HG02870 (cell line): ENCODE measurements around the gene RNF152.

ENCODE experiments used
- ATAC-seq: cut with Tn5 transposase; IDR thresholded peaks from one replicate; pipeline ENCODE4 v1.9.1; 2021; ENCODE audit warnings: mild to moderate bottlenecking, moderate library complexity; ENCODE audit not compliant: unreplicated experiment

RNF152 gene

GRCh38 chr18:61892683-61893308 is at the start of gene RNF152:
TSS of gene RNF152 (minus strand) at chr18:61893007. CDS start at chr18:61816463, 76,544 bp downstream.
- ATAC-seq = no peak

GRCh38 chr18:61941948-61942471 is 49.2 kb upstream of the RNF152 start:
- no peak for ATAC-seq

DNA sequence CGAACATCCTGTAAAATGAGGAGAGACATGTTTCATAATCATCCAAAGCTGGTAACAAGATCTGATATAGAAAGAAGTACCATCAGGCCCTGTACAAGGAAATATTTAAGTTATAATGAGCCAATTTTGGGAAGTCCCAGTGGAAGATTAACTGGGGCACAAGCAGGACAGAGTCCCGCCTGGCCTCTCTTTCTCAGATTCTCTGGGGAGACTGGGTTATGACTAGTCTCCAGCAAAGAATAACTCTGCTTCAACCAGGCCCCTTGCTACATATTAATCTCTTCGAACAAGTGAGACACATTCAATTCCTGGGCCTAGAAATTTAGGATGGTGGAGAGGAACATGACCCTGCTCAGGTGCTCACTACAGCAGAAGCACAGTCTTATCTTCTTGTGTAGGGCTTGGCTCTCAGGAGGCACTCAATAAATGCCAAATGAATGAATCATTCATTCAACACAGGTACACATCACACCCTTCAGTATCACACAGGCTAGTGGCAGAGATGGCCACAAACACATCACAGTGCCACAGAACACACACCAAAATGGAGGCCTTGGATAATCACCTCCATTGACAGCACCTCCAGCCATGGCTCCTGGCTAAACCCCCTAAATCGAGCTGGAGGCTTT is 46.4 kb upstream of the RNF152 start:
- ATAC-seq = no peak

GRCh38 chr18:61935362-61935761 is 42.6 kb upstream of the RNF152 start:
- no peak for ATAC-seq

- ATAC-seq = no peak
These were observed 39.0 kb upstream of the RNF152 start for GRCh38 chr18:61931654-61932379.

GRCh38 chr18:61929881-61930640 is 37.3 kb upstream of the RNF152 start:
- ATAC-seq = no peak

GRCh38 chr18:61926532-61926931 is 33.7 kb upstream of the RNF152 start:
- peak; percentile 50 for ATAC-seq

GRCh38 chr18:61924550-61924949 is 31.7 kb upstream of the RNF152 start:
- ATAC-seq = no peak

GRCh38 chr18:61922435-61922834 is 29.6 kb upstream of the RNF152 start:
- ATAC-seq = no peak

DNA sequence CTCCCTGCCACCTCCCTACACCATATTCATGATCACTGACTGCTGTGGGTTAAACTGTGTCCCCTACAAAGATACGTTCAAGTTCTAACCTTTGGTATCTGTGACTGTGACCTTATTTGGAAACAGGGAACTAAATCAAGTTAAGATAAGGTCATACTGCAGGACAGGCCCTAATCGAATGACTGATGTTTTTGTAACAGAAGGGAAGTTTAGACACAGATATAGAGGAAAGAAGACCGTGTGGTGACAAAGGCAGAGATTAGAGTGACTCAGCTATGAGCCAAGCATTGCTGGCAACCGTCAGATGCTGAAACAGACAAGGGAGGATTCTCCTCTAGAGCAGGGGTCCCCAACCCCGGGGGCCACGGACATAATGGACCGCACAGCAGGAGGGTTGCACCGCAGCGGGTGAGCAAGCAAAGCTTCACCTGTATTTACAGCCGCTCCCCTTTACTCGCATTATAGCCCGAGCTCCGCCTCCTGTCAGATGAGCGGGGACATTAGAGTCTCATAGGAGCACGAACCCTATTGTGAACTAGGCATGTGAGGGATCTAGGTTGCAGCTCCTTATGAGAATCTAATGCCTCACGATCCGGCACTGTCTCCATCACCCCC is 28.9 kb upstream of the RNF152 start:
- no peak for ATAC-seq

- ATAC-seq = no peak
These were observed 25.0 kb upstream of the RNF152 start for GRCh38 chr18:61917818-61918217.

DNA sequence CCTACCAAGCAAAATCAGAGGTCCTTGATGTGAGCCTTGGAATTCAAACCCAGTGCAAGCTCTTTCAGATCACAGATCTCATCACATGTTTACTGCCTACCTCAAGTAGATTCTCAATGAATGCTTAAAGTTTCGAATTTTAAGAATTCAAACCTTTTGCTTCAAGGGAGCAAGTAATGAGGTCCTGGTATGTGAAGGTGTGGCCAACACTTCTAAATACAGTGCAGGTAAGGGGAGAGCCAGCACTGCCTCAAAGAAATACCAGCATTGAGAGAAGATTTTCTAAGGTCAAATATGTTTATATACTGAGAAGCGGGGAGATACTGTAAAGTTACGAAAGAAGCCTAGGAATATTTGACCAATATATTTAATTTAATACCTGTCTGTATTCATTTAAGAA is 19.7 kb upstream of the RNF152 start:
- no peak for ATAC-seq

- ATAC-seq = no peak
These were observed 17.3 kb upstream of the RNF152 start for GRCh38 chr18:61910101-61910500.

DNA sequence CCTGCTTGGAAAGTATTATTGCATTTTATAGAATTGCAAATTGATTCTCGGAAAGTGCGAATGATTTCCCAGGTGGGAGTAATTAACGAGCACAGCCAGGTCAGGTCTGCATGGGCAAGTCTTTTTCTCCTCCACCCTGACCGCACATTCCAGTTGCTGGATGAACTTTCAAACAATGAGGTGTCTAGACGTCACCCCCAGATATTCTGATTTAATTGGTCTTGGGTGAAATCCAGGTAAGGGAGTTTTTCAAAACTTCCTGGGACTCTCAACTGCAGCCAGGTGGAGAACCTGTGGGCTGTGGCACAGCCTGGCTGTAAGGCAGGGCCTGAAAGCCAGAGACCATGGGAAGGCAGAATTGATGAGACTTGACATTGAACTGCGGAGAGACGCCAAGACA is 15.9 kb upstream of the RNF152 start:
- ATAC-seq = no peak

DNA sequence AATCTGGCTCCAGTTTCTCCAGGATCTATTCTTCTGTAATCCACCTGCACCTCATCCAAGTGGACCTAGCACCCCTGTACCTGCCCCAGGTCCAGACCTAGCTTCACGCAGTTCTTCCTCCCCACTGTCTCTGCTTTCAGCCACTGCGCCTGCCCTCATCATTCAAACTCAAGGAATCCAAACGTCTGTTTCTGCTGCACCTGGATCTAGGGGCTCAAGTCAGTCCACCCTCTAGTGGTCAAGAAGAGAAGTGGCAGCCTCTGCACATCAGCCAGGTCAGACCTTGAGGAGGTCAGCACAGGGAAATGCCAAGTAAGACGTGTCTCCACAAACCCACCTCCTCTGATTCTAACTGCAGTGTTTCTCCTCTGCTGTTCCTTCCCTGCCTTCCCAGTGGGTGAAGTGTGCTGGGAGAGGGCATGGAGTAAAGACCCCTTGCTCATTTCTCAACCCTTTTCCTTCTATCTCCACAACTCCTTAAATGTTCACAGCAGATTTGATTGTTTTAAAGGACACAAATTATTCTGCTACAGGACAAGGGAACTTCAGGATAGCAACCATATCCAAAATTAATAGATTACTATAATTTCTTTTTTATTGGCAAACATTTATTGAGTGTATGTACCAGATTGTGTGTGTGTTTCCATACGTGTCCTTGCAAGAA is 8.6 kb upstream of the RNF152 start:
- ATAC-seq = peak; percentile 98

DNA sequence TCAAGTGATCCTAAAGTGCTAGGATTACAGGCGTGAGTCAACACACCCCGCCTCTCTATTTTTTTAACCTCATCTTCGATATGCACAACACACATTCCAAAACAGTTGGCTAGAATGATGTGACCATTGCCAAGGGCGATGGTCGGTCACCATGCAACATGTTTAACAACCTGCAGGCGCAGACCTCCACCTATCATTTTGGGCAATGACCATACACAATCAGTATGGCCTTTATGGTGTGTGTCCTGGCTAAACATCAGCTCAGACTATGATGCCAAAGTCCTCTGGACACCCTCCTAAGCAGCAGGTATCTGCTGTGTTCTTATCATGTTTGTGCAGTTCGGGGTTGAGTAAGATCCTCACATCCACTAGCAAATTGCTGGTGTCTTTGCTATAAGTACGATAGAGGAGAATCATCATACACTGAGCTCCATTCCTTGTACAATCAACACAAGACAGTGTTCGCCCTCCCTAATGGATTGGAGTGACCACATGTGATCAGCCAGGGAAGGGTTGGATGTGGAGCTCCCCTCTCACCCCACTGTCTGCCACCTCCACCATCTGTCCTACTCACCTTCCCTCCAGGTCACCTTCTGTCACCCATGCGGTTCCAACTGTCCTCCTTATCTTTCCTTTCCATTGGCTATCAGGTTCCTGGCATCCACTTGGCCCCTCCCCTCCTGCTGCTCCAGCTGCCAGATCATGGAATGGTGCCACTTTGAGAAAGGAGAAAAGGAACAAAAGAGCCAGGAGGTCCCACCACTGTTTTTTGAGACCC is 7.9 kb upstream of the RNF152 start:
- ATAC-seq = no peak

DNA sequence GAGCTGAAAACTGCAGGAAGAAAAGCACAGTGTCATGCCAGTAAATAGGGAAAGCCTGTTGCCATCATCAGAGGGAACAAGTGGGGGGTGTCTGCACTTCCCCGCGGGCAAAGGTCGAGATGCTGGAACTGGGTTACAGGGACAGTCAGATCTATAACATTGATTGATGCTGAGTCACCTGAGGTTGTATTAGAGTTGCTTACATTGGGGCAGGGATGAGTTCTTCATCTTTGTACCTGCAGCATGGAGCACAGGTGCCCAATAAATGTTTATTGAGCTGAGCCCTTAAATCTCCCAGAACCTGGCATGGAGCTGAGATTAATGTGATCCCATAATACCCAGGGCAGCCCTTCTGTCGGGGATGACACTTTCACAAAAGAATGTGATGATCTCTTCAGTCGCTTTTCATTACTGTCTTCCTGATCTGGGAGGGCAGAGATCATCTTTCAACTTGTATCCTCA is 5.9 kb upstream of the RNF152 start:
- no peak for ATAC-seq

DNA sequence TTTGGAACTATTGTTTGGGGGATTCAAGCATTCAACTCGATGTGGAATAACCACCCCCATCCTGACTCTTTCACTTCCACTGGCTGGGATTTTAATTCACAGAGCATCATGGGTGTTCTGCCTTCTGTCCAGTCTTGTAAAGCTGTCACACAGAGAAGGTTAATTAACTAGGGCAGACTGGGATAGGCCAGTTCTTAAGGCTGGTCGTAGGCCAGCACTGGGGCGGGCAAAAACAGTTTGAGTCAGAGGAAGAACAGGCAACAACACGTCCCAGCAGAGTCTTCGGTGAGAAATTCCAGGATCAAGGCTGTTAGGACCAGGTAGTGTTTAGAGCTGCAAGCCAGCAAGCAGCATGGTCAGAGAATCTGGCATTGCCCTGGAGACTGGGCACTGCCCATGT is 4.0 kb upstream of the RNF152 start:
- no peak for ATAC-seq

DNA sequence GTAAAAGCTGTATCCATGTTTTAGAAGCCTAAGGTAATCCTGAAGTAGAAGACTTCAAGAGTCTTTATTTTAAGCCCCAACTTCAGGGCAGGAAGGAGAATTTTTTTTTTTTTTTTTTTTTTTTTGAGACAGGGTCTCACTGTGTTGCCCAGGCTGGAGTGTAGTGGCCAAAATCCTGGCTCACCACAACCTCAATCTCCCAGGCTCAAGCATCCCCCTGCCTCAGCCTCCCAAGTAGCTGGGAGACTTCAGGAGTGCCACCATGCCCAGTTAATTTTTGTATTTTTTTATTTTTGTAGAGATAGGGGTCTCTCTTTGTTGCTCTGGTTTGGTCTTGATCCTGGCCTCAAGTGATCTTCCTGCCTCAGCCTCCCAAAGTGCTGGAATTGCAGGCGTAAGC is 3.3 kb upstream of the RNF152 start:
- ATAC-seq = no peak
